Loucy (cell line): Measurements from ENCODE around the gene PJVK.
"Not testable (repeated sequence)": the region's sequence is repeated elsewhere in the genome, so short reads cannot be mapped to it uniquely, and the experiment has no call there.

Source experiments
- H2AFZ ChIP-seq: fragments of 200-600 bp; sonication (generic); 2 replicates; pipeline ENCODE4 v1.6.0; 2016; ENCODE audit warnings: antibody characterized with exemption, mild to moderate bottlenecking, low read length, moderate library complexity
- H3F3A ChIP-seq: fragments of 200-600 bp; 2 replicates; pipeline ENCODE4 v1.6.0; 2016; ENCODE audit warnings: antibody characterized with exemption, low read depth, mild to moderate bottlenecking
- H3K27me3 ChIP-seq: fragments of 200-600 bp; sonication (generic); 2 replicates; pipeline ENCODE4 v1.6.1; 2014; ENCODE audit warnings: low read length, mild to moderate bottlenecking; ENCODE audit not compliant: insufficient read depth, poor library complexity, severe bottlenecking
- H3K36me3 ChIP-seq: fragments of 200-600 bp; sonication (generic); 2 replicates; pipeline ENCODE4 v1.6.1; 2016; ENCODE audit warnings: low read length; ENCODE audit not compliant: insufficient read depth
- H3K4me1 ChIP-seq: fragments of 200-600 bp; sonication (generic); 2 replicates; pipeline ENCODE4 v1.5.1; 2014; ENCODE audit warnings: low read length, mild to moderate bottlenecking; ENCODE audit not compliant: insufficient read depth, poor library complexity, severe bottlenecking
- H3K4me2 ChIP-seq: fragments of 200-600 bp; sonication (generic); 2 replicates; pipeline ENCODE4 v1.6.0; 2014; ENCODE audit warnings: antibody characterized with exemption, low read length, low read depth, mild to moderate bottlenecking; ENCODE audit not compliant: poor library complexity, severe bottlenecking
- H3K4me3 ChIP-seq: fragments of 200-600 bp; sonication (generic); 2 replicates; pipeline ENCODE4 v1.5.1; 2014; ENCODE audit warnings: low read length, mild to moderate bottlenecking, mixed read lengths; ENCODE audit not compliant: poor library complexity, severe bottlenecking
- H3K79me2 ChIP-seq: fragments of 200-600 bp; sonication (generic); 2 replicates; pipeline ENCODE4 v1.6.1; 2014; ENCODE audit warnings: low read length; ENCODE audit not compliant: insufficient read depth
- H3K9ac ChIP-seq: fragments of 200-600 bp; sonication (generic); 2 replicates; pipeline ENCODE4 v1.6.0; 2014; ENCODE audit warnings: mild to moderate bottlenecking, low read depth, low read length, moderate library complexity; ENCODE audit not compliant: poor library complexity, severe bottlenecking
- H3K9me2 ChIP-seq: fragments of 200-600 bp; sonication (generic); replicated peaks from 2 replicates; pipeline ENCODE4 v1.6.1; 2016; ENCODE audit warnings: low read depth, low read length, mixed read lengths
- H3K9me3 ChIP-seq: fragments of 200-600 bp; sonication (generic); 2 replicates; pipeline ENCODE4 v1.6.1; 2014; ENCODE audit warnings: mild to moderate bottlenecking, antibody characterized with exemption, low read length, low read depth; ENCODE audit not compliant: insufficient read depth
- H4K20me1 ChIP-seq: fragments of 200-600 bp; sonication (generic); 2 replicates; pipeline ENCODE4 v1.6.0; 2014; ENCODE audit warnings: antibody characterized with exemption, low read length, mild to moderate bottlenecking; ENCODE audit not compliant: insufficient read depth, poor library complexity, severe bottlenecking
- EZH2phosphoT487 ChIP-seq: fragments of 200-600 bp; IDR thresholded peaks from 2 replicates; pipeline ENCODE4 v1.6.1; 2018; ENCODE audit warnings: antibody characterized with exemption, mild to moderate bottlenecking, moderate library complexity, borderline replicate concordance
- TF ChIP-seq, protein P1 (sequence below): fragments of 200-600 bp; sonication (generic); conservative IDR thresholded peaks from 2 replicates; pipeline ENCODE4 v1.5.1; 2014; ENCODE audit warnings: mild to moderate bottlenecking, antibody characterized with exemption, low read length

The PJVK gene

DNA sequence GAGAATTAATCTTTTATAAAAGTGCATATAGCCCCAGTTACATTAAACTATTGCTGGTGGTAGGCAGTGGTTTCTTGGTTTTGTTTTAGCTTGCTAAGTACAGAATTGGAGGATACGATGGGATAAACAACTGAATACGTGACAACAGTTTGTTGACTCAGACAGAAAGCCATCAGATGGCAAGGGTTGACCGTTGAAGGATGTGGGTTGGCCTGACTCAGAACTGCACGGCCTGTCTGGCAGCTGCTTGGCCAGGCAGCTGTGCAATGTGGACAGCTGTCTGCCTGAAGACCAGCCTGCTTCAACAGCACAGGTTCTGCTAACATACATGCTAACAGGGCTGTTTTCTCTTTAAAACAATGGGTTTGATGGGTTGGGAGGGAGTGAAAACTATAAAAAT lies 46.8 kb upstream of the PJVK start:
- Histone ChIP-seq H3K79me2 (no peaks in the 10 kb centered on the region), H3K9me2 (no peaks in the 10 kb centered on the region), H3K4me2 (peak overlapping the region; percentile 29), H3K9ac (peak overlapping the region; percentile 0), H2AFZ (peak overlapping the region; percentile 24; the same call in 1 of the 2 replicates), H3K36me3 (no peaks in the 10 kb centered on the region), H4K20me1 (no peaks in the 10 kb centered on the region), H3K27me3 (no peaks in the 10 kb centered on the region), H3F3A (no peaks in the 10 kb centered on the region), H3K4me1 (peaks cover 17% of the 10 kb centered on the region), H3K9me3 (no peaks in the 10 kb centered on the region), H3K4me3 (peak overlapping the region; percentile 43)
- TF ChIP-seq EZH2phosphoT487: no peak
- TF ChIP-seq, protein P1, sequence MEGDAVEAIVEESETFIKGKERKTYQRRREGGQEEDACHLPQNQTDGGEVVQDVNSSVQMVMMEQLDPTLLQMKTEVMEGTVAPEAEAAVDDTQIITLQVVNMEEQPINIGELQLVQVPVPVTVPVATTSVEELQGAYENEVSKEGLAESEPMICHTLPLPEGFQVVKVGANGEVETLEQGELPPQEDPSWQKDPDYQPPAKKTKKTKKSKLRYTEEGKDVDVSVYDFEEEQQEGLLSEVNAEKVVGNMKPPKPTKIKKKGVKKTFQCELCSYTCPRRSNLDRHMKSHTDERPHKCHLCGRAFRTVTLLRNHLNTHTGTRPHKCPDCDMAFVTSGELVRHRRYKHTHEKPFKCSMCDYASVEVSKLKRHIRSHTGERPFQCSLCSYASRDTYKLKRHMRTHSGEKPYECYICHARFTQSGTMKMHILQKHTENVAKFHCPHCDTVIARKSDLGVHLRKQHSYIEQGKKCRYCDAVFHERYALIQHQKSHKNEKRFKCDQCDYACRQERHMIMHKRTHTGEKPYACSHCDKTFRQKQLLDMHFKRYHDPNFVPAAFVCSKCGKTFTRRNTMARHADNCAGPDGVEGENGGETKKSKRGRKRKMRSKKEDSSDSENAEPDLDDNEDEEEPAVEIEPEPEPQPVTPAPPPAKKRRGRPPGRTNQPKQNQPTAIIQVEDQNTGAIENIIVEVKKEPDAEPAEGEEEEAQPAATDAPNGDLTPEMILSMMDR: no peak

DNA sequence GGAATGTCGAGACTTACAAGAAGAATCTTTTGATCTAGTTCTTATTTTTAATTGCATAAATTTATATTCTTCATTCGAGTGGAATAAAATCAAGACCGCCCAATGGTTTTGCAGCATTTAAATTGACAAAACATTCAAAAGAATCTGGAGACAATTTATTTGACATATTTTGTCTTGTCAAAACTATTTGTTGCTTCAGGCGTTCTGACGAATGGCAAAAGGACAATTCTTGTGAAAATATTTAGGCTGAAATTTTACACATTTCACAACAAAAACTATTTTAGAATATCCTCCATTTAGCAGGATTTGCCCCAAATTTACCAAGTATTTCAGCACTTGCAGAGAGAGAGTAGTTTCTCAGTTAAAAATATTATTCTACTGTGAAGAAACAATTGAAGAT lies 41.9 kb upstream of the PJVK start:
- no peaks in the 10 kb centered on the region for H3K9me3 ChIP-seq
- H3K27me3 ChIP-seq: no peaks in the 10 kb centered on the region
- H3K4me1 ChIP-seq: peaks cover 13% of the 10 kb centered on the region
- peaks cover 4% of the 10 kb centered on the region; the same call in 1 of the 2 replicates for H3K79me2 ChIP-seq
- H2AFZ ChIP-seq: no peak overlapping the region
- TF ChIP-seq, protein P1: no peak
- TF ChIP-seq EZH2phosphoT487: no peak
- no peak overlapping the region for H3K9ac ChIP-seq
- no peaks in the 10 kb centered on the region for H3K9me2 ChIP-seq
- H3K4me3 ChIP-seq: no peak overlapping the region
- H3K36me3 ChIP-seq: no peaks in the 10 kb centered on the region
- no peak overlapping the region for H3K4me2 ChIP-seq
- H3F3A ChIP-seq: no peaks in the 10 kb centered on the region
- no peaks in the 10 kb centered on the region for H4K20me1 ChIP-seq

GRCh38 chr2:178412047-178412446 lies 39.1 kb upstream of the PJVK start:
- Histone ChIP-seq H3K79me2 (peaks cover 29% of the 10 kb centered on the region), H3K27me3 (no peaks in the 10 kb centered on the region), H3K4me3 (no peak overlapping the region), H2AFZ (no peak overlapping the region), H3K4me2 (no peak overlapping the region), H3K36me3 (no peaks in the 10 kb centered on the region), H3F3A (no peaks in the 10 kb centered on the region), H3K9me3 (no peaks in the 10 kb centered on the region), H3K4me1 (peaks cover 24% of the 10 kb centered on the region), H3K9me2 (no peaks in the 10 kb centered on the region), H4K20me1 (no peaks in the 10 kb centered on the region), H3K9ac (no peak overlapping the region)
- TF ChIP-seq EZH2phosphoT487: no peak
- TF ChIP-seq, protein P1: no peak

GRCh38 chr2:178412453-178412852 lies 38.7 kb upstream of the PJVK start:
- H3F3A ChIP-seq, H3K9me2 ChIP-seq, H3K36me3 ChIP-seq, H4K20me1 ChIP-seq, H3K9ac ChIP-seq, H2AFZ ChIP-seq, H3K9me3 ChIP-seq, H3K27me3 ChIP-seq: not testable (repeated sequence)
- Histone ChIP-seq H3K79me2 (peaks cover 33% of the 10 kb centered on the region), H3K4me2 (peak overlapping the region; percentile 83), H3K4me1 (peaks cover 24% of the 10 kb centered on the region), H3K4me3 (peak overlapping the region; percentile 86)
